NCI-H128 (cell line): Measurements from ENCODE around the gene ALG1L2.
"Not testable (repeated sequence)": the region's sequence is repeated elsewhere in the genome, so short reads cannot be mapped to it uniquely, and the experiment has no call there.

Experiments used
- DNase-seq: peaks from one replicate; lab custom pipeline; 2025; ENCODE audit not compliant: unreplicated experiment; lab: John Stamatoyannopoulos, UW

Gene ALG1L2

DNA sequence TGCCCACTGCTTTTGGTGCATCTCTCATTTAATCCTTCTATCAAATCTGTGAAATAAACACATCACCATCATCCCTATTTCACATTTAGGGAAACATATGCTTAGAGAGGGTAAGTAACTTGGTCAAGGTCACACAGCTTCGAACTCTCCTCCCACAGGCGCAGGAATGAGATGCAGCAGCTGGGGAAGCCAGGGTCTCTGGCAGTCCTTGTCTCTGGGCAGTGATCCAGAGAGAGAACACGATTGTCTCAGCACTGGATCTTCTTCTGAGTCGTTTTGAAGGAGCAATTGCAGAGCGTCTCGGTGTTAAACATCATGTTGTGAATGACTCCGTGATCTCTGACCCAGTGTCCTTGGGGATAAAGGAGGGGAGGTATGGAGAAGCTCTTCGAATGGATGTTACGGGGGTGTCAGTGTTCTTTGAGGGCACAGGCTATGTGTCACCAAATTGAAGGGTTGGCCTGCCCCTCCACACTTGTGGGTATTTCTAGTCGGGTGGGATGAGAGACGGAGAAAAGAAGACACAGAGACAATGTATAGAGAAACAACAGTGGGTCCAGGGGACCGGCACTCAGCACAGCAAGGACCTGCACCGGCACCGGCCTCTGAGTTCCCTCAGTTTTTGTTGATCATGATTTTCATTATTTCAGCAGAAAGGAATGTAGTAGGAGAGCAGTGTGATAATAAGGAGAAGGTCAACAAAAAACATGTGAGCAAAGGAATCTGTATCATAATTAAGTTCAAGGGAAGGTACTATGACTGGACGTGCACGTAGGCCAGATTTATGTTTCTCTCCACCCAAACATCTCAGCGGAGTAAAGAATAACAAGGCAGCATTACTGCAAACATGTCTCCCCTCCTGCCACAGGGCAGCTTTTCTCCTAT is 41.5 kb downstream of the ALG1L2 start:
- DNase-seq: not testable (repeated sequence)

DNA sequence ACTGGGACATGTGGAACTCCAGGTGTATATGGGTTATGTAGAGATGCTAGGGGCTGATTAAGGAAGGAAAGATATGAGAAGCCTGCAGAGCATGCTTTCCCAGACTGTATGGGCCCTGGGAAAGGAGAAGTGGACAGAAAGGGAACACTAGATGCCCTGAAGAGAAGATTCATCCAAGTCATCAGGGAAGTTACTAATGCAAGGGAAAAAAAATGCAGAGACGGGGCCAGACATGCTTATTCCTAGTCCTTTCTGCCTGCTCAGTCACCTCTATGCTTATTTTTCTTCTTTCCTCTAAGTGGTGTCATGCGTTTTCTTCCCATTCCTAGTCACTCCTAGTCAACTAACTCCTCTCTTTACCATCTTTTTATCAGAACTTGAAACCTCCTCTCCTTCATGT is 43.8 kb downstream of the ALG1L2 start:
- DNase-seq: not testable (repeated sequence)

DNA sequence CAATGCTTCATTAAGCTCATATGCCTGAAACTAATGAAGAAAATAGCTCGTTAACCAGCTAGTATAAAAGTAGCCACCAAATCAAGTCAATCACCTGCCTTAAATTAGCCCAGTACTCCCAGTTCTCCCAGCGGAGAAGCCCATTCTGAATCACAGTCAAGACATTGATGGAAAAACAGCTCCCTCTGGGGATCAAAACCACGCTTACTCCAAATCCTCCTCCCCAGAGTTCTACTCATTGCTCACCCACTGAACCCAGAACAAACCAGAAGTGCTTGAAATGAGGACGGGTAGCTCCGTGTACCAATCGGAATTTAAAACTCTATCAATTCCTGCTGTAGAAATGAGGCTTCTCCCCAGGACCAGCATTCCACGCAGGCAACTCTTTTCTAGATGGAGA is 54.7 kb downstream of the ALG1L2 start:
- DNase-seq: not testable (repeated sequence)

DNA sequence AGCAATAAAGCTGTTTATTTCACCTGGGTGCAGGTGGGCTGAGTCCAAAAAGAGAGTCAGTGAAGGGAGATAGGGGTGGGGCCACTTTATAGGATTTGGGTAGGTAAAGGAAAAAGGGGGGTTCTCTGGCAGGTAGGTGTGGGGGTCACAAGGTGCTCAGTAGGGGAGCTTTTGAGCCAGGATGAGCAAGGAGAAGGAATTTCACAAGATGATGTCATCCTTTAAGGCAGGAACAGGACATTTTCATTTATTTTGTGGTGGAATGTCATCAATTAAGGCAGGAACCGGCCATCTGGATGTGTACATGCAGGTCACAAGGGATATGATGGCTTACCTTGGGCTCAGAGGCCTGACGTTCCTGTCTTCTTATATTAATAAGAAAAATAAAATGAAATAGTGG is 56.1 kb downstream of the ALG1L2 start:
- DNase-seq: not testable (repeated sequence)

DNA sequence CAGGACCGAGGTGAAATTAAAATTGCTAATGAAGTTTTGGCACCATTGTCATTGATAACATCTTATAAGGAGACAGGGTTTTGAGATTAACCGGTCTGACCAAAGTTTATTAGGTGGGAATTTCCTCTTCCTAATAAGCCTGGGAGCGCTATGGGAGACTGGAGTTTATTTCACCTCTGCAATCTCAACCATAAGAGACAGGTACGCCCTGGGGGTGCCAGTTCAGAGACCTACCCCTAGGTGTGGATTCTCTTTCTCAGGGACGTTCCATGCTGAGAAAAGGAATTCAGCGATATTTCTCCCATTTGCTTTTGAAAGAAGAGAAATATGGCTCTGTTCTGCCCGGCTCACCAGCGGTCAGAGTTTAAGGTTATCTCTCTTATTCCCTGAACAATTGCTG is 57.4 kb downstream of the ALG1L2 start:
- DNase-seq: not testable (repeated sequence)

DNA sequence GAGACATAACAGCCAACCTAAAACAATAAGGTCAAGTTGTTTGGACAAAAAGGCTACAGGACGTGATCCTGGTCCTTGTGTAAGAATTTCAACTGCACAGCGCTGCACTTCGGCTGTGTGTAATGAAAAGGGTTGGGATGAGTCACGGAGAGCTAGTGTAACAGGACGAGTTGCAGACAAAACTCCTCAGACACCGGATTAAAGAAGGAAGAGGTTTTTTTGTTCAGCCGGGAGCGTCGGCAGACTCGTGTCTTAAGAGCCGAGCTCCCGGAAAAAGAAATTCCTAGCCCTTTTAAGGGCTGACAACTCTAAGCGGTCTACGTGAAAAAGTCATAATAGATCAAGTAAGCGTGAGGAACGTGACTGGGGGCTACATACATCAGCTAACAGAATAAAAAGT is 59.1 kb downstream of the ALG1L2 start:
- DNase-seq: not testable (repeated sequence)

DNA sequence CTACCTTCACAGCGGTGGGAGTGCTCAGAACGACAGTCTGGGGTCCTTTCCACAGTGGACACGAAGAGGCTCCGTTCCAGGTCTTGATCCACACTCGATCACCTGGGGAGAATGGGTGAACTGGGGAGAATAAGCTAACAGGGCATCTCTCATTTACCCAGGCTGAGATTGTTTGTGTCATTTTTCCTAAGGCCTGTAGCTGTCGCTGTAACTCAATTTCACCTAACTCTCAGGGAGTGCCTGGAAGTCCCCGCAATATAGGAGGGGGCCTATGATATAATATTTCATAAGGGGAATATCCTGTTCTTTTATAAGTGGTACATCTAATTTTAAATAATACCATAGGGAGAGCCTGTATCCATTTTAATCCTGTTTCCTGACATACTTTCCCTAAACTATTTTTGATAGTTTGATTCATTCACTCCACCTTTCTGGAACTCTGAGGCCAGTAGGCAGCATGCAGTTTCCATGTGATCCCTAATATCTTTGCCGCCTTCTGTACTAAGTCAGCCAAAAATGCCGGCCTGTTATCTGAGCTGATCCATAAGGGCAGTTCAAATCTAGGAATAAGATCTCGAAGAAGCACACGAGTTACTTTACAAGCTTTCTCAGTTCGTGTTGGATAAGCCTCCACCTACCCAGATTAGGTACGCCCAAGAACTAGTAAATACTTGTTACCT is 62.2 kb downstream of the ALG1L2 start:
- not testable (repeated sequence) for DNase-seq

DNA sequence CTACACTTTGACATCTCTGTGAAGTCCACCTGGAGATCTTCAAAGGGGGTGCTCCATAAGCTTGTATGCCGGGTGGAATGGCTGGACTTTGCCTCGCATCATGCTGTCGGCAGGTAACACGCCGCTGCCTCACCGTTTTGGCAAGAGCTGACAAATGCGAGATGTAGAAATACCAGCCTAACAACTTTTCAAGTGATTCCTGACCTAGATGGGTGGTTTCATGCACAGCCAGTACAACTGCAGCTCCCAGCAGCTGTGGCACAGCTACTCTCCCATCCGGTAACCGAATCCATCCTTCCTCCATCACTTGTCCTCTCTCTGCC is 62.7 kb downstream of the ALG1L2 start:
- not testable (repeated sequence) for DNase-seq

DNA sequence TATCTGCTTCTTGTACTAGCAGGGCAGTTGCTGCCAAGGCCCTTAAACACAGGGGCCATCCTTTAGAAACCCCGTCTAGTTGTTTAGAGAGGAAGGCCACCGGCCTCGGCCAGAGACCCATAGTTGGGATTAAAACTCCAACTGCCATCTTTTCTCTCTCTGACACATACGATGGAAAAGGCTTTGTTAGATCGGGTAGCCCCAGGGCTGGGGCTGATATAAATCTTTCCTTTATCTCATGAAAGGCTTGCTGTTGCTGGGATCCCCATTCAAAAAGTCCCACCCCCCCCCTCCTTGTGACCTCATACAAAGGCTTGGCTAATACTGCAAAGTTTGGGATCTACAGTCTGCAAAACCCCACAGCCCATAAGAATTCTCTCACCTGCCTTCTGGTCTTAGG is 63.8 kb downstream of the ALG1L2 start:
- DNase-seq: not testable (repeated sequence)

DNA sequence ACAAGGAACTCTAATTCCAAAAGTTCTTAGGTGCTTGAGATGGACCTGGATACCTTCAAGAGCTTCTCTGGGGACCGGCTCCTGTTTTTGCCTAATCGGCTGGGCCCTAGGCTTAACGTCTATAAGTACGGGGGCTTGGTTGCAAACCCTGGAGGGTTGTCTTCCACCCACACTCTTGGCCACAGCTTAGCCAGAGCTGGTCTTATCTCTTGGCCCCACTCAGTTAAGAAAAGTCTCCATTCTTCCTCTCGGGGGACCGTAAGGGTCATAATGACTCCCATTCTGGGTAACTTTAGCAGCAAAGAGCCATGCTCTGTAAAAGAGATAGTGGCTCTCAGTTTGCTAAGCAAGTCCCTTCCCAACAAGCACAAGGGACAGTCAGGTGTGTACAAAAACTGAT is 64.8 kb downstream of the ALG1L2 start:
- not testable (repeated sequence) for DNase-seq
